Endometrial microvascular endothelial cells (primary cell): ENCODE data around the gene UGT1A5. TPM values are rescaled to one million over a fixed set of nuclear protein-coding genes. Genes with fewer than 3 reads are reported as not detected.

Source experiments
- in situ Hi-C: cut with HindIII; loops from 2 replicates; pipeline ENCODE4 v1.10.0; 2017; ENCODE audit warnings: low sequenced_read_pairs, low pct_unique_long_range_greater_than_20kb; ENCODE audit errors: inconsistent ontology term
- total RNA-seq: library from RNA; depleted of rRNA; stranded (reverse); fragments of >200 nt; gene quantifications from one replicate; pipeline ENCODE4 v1.2.3, GENCODE V29; 2015; ENCODE audit errors: inconsistent ontology term

Gene UGT1A5
- not detected for total RNA-seq

GRCh38 chr2:233712611-233713261, at the start of gene UGT1A5:
Gene UGT1A5 (plus strand): TSS chr2:233712907. CDS start chr2:233712992, 85 bp downstream.
- in situ Hi-C loops, result no loop called here

DNA sequence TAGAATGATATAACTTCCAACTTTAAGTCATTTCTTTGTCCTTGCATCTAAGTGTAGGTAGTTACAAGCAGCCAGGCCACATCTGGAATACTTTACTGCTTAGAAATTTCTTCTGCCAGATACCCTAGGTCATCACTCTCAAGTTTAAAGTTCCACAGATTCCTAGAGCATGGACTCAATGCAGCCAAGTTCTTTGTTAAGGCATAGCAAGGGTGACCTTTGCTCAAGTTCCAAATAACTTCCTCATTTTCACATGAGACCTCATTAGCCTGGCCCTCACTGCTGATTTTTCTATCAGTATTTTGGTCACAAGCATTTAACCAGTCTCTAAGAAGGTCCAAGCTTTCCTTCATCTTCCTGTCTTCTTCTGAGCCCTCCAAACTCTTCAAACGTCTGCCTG, 48.8 kb upstream of the UGT1A5 start:
- in situ Hi-C loops, result no loop called here

DNA sequence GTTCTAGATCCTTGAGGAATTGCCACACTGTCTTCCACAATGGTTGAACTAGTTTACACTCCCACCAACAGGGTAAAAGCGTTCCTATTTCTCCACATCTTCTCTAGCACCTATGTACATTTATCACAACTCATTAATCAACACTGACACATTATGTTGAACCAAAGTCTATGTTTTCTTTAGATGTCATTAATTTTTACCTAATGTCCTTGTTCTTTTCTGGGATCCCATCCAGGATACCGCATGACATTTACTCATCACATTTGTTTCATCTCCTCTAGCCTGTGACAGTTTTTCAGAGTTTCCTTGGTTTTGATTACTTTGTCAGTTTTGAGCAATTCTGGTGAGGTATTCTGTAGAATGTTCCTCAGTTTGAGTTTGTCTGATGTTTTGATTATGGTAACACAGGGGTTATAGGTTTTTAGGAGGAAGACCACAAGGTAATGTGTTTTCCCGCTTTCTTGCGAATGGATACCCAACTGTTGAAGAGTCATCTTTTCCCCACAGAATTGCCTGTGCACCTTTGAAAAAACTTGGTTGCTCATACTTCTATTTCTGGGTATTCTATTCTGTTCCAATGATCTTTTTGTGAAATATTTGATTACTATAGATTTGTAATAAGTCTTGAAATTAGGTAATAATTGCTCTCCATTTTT, 44.0 kb upstream of the UGT1A5 start:
- in situ Hi-C loops, result no loop called here

DNA sequence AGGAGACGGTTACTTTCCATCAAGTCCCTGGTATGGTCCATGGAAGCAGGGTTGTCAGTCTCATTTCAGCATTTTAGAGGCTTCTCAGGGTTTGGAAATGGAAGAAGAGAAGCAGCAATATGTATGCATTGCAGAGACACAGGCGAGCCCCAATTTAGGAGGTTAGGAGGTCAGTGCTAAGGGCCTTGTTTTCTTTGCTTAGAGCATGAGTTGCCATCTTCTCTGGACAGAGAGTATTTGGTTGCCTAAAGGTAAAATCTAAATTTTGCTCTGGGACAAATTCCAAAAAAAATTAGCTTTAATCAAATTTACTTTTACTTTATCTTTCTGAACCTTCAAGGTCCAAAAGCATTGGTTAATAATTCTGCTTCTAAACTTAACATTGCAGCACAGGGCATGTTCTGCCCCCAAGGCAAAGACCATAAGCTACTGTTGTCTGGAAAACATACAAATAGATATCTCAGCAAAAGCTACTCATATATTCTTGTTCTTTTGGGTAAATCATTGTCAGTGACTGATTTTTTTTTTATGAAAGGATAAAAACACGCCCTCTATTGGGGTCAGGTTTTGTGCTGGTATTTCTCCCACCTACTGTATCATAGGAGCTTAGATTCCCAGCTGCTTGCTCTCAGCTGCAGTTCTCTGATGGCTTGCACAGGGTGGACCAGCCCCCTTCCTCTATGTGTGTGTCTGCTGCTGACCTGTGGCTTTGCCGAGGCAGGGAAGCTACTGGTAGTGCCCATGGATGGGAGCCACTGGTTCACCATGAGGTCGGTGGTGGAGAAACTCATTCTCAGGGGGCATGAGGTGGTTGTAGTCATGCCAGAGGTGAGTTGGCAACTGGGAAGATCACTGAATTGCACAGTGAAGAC, 41.2 kb upstream of the UGT1A5 start, which contains the start of gene UGT1A9:
TSS of gene UGT1A9 (plus strand) at position 609 of the 872 bp plus-strand sequence. CDS start at position 646, 37 bp downstream.
- in situ Hi-C loops, result no loop called here

GRCh38 chr2:233672886-233673285, 39.8 kb upstream of the UGT1A5 start:
- in situ Hi-C loops, result no loop called here

GRCh38 chr2:233673896-233674295, 38.8 kb upstream of the UGT1A5 start:
- in situ Hi-C loops, result no loop called here

DNA sequence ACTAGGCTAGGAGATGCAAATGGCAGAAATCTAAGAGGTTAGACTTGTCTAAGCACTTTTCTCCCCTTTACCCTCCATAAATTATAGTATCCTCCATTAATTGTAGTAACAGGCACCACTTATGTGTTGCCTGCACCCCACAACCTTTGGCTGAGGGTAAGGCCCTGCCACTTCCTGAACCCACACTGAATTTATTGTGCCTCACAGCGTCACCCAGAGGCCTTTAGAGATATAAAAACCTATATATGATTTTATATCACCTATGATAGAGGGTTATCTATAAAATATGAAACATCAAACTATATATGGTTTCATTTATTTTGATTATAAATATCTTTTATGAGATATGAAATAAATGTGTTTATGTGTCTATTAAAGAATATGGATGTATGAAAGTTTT, 38.4 kb upstream of the UGT1A5 start:
- in situ Hi-C loops, result no loop called here

- in situ Hi-C loops, result no loop called here
These were observed 37.7 kb upstream of the UGT1A5 start for GRCh38 chr2:233674995-233675394.

- in situ Hi-C loops, result no loop called here
These were observed 36.7 kb upstream of the UGT1A5 start for GRCh38 chr2:233676046-233676445.

- in situ Hi-C loops, result no loop called here
These were observed 33.5 kb upstream of the UGT1A5 start for GRCh38 chr2:233679196-233679595.

- in situ Hi-C loops, result no loop called here
These were observed 32.2 kb upstream of the UGT1A5 start for GRCh38 chr2:233680361-233681045.

DNA sequence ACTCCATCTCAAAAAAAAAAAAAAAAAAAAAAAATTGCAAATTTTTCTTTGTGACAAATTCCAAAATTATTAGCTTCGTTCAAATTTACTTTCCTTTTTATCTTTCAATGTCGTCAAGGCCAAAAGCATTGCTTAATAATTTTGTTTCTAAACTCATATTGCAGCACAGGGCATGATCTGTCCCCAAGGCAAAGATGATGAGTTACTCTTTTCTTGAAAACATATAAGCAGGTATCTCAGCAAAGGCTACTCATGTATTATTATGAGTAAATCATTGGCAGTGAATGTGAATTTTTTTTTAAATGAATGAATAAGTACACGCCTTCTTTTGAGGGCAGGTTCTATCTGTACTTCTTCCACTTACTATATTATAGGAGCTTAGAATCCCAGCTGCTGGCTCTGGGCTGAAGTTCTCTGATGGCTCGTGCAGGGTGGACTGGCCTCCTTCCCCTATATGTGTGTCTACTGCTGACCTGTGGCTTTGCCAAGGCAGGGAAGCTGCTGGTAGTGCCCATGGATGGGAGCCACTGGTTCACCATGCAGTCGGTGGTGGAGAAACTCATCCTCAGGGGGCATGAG, 31.1 kb upstream of the UGT1A5 start, which contains the start of gene UGT1A7:
TSS of gene UGT1A7 (plus strand) at position 381 of the 579 bp plus-strand sequence. CDS start at position 418, 37 bp downstream.
- in situ Hi-C loops, result no loop called here

DNA sequence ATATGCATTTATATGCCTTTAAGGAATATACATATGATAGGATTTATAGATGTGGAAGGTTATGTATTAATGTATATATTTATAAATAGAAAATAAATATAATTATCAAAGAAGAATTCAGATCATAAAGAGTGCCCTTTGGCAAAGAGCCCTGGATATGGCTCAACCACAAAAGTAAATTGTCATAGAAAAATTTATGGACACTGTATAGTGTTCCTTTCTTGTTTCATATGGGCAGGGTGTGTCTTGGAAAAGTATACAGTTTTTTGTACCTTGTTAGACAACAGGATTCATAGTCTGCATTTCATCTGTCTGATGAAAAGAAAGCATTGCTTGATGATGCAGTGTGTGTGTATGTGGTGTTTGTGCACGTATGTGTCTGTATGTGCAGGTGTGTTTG, 28.1 kb upstream of the UGT1A5 start:
- in situ Hi-C loops, result no loop called here

DNA sequence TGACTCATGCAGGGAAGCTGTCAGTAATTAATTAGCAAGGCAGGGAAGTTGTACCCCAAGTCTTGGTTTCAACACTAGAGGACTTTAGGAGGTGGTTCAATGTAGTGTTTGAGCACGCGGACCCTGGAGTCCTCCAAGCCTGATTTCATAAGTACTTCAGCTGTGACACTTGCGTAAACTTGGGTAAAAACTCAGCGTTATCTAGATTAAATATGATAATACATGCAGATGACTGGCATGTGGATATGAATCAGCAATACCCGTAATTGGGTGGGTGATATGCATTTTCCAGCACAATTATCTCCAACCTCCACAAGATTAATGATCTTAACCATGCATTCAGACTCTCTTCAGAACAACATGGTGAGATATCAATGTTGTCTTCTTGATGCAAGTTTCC, 25.8 kb upstream of the UGT1A5 start:
- in situ Hi-C loops, result no loop called here

DNA sequence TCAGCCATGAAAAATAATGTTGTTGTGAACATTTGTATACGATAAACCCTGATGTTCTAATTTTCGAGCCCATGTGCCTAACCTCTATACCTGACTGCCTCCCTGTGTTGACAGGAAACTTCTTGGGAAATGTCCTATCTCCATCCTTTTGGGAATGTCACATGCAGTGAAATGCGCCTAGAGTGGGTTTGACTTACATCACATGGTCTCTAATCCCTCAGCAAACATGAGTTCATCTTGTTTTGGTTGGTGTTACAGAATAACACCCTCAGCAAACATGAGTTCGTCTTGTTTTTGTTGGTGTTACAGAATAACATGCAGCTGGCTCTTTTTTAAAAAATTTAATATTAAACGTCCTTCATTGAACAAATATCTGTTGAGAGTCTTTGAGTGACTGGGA, 24.4 kb upstream of the UGT1A5 start:
- in situ Hi-C loops, result no loop called here

DNA sequence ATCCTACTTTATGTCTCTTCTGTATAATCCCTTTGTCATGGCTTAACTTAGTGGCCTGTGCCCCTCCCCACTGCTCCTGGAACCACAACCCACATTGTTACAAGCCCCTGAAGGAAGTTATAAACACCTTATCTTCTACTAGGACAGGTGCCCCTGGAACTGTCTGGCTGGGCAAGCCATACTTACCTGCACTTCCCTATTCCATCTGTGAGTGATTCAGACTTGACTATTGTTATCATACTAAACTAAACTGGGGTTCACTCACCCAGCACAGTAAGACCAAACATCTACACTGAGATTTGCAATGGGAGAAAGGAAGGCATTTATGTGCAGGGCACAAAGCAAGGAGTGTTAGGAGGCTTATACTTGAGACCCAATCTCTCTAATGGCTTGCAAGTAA, 23.7 kb upstream of the UGT1A5 start:
- in situ Hi-C loops, result no loop called here

DNA sequence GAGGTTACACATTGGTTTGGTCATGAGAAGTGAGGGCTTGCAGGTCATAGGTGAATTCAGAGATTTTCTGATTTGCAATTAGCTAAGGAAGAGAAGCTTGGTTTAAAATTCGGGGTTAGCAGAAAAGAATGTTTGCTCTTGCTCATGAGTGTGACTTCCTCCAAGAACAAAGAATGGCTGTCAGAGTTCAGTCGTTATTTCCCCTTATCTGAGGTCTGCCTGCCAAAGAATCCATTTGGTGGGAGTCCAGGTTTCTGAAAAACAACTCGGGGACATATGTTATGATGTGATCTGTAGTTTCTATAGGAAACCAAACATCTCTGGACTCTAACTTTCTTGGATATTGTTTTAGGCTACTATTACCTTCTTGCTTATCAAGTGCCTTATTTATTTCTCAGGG, 23.2 kb upstream of the UGT1A5 start:
- in situ Hi-C loops, result no loop called here

DNA sequence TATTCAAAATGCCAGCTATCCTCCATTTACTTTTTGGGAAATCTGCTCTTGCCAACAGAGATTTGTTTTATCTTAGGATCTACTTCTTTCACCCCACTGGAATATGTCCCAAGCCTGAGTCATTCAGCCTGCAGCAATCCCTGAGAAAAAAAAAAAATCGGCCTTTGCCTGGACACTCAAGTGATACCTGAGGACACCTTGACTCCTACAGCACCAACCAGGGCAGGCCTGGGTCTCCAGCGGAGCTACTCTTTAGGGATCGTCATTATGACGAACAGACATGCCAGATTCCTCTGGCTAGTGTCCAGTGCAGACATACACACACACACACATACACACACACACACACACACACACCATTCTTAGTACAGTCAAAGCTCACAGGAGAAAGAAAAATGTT, 22.3 kb upstream of the UGT1A5 start:
- in situ Hi-C loops, result no loop called here
